Adrenal gland (tissue), 5 donors: ENCODE results near the gene SLC43A1.

Experiments
- POLR2A ChIP-seq, 2 donors: fragments of 450-650 bp; IDR thresholded peaks; one replicate each; pipeline ENCODE4 v1.6.1; 2017; ENCODE audit warnings: antibody characterized with exemption in 2 of 2, mild to moderate bottlenecking in 2 of 2, moderate library complexity in 1 of 2
- TF ChIP-seq, protein P1 (sequence below), 6 experiments: fragments of 450-650 bp in 4 of 6; fragments of 200-600 bp in 2 of 6; sonication (generic) in 1 of 6; IDR thresholded peaks; 1 replicate in 5 of 6; 2 replicates in 1 of 6; pipeline versions ENCODE4 v1.5.1 to v1.8.0; 2016 to 2021; ENCODE audit warnings: antibody characterized with exemption in 6 of 6, mild to moderate bottlenecking in 2 of 6, moderate library complexity in 1 of 6
- donor health status: DM: no; HTN: no; CAD: no.

DNA sequence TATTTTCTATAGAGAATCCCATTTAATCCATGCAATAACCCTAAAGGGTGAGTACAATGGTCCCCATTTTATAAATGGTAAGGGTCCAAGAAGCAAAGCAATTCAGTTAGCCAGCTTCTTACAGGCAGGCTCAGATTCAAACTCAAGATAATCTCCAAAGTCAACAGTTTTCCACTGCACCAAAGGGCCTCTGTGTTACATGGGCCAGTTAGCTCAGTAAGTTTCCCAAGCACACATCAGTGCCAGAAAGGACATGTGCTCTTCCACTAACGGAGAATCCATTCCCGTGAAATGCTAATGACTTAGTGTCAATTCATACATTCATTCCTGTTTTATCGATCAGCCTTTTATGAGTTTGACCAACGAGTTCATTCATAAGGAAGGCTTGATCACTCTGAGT lies 11.0 kb downstream of the SLC43A1 start:
- TF ChIP-seq, protein P1, sequence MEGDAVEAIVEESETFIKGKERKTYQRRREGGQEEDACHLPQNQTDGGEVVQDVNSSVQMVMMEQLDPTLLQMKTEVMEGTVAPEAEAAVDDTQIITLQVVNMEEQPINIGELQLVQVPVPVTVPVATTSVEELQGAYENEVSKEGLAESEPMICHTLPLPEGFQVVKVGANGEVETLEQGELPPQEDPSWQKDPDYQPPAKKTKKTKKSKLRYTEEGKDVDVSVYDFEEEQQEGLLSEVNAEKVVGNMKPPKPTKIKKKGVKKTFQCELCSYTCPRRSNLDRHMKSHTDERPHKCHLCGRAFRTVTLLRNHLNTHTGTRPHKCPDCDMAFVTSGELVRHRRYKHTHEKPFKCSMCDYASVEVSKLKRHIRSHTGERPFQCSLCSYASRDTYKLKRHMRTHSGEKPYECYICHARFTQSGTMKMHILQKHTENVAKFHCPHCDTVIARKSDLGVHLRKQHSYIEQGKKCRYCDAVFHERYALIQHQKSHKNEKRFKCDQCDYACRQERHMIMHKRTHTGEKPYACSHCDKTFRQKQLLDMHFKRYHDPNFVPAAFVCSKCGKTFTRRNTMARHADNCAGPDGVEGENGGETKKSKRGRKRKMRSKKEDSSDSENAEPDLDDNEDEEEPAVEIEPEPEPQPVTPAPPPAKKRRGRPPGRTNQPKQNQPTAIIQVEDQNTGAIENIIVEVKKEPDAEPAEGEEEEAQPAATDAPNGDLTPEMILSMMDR (IDR thresholded peaks at IDR 0.05): no peak
- no peak for TF ChIP-seq POLR2A (IDR thresholded peaks at IDR 0.05)
